Kidney glomerular epithelial cell (primary cell): ENCODE measurements around the gene PASK.

Experiments
- DNase-seq: peaks from one replicate; lab custom pipeline; 2025; lab: John Stamatoyannopoulos, UW

Gene PASK

GRCh38 chr2:241125626-241126025 lies 23.6 kb downstream of the PASK start:
- no peak for DNase-seq

GRCh38 chr2:241123816-241124536 lies 25.3 kb downstream of the PASK start:
- no peak for DNase-seq

GRCh38 chr2:241122376-241123002 lies 26.8 kb downstream of the PASK start:
- no peak for DNase-seq

GRCh38 chr2:241121008-241121407 lies 28.3 kb downstream of the PASK start:
- DNase-seq = no peak

- no peak for DNase-seq
These were observed 28.8 kb downstream of the PASK start for GRCh38 chr2:241120440-241120839.

- no peak for DNase-seq
These were observed 30.4 kb downstream of the PASK start for GRCh38 chr2:241118737-241119505.

- no peak for DNase-seq
These were observed 32.4 kb downstream of the PASK start for GRCh38 chr2:241116606-241117560.

GRCh38 chr2:241115361-241115760 lies 33.9 kb downstream of the PASK start:
- DNase-seq = no peak

GRCh38 chr2:241114836-241115235 lies 34.4 kb downstream of the PASK start:
- DNase-seq = no peak

GRCh38 chr2:241112592-241112991 lies 36.7 kb downstream of the PASK start:
- no peak for DNase-seq

- DNase-seq = no peak
These were observed 37.2 kb downstream of the PASK start for GRCh38 chr2:241112046-241112445.

- DNase-seq = no peak
These were observed 37.8 kb downstream of the PASK start for GRCh38 chr2:241111440-241111805.

- no peak for DNase-seq
These were observed 38.4 kb downstream of the PASK start for GRCh38 chr2:241110607-241111439.

- DNase-seq = no peak
These were observed 39.1 kb downstream of the PASK start for GRCh38 chr2:241110089-241110606.

GRCh38 chr2:241109210-241110088 lies 39.8 kb downstream of the PASK start:
- no peak for DNase-seq

GRCh38 chr2:241108271-241109209 lies 40.7 kb downstream of the PASK start:
- DNase-seq = no peak

- DNase-seq = no peak
These were observed 42.1 kb downstream of the PASK start for GRCh38 chr2:241107031-241107783.

- no peak for DNase-seq
These were observed 43.6 kb downstream of the PASK start for GRCh38 chr2:241105641-241106040.
